Natural killer cell (primary cell): ENCODE data around the gene TBC1D22A. TPM values are rescaled to one million over a fixed set of nuclear protein-coding genes. Genes with fewer than 3 reads are reported as not detected.

Experiments used
- ATAC-seq, 3 donors: fragments of 150-1000 bp in 2 of 3; fragments of 200-7000 bp in 1 of 3; cut with Tn5 transposase; 1 replicate in 1 of 3; 2 replicates in 2 of 3; pipeline ENCODE4 v1.10.0; 2021; ENCODE audit warnings: mild to moderate bottlenecking in 2 of 3, moderate library complexity in 2 of 3
- DNase-seq, 2 donors: peaks; one replicate each; pipeline versions ENCODE4 v3.0.0 to v3.0.0-alpha.2; 2013 to 2021; ENCODE audit warnings: mixed read lengths in 1 of 2
- H3K27ac ChIP-seq: one replicate; pipeline ENCODE4 v1.5.1; 2013; ENCODE audit warnings: mild to moderate bottlenecking, low read length
- H3K27me3 ChIP-seq: one replicate; pipeline ENCODE4 v1.6.1; 2013; ENCODE audit warnings: low read length; ENCODE audit not compliant: control insufficient read depth, insufficient read depth
- H3K36me3 ChIP-seq: one replicate; pipeline ENCODE4 v1.6.1; 2013; ENCODE audit warnings: low read length; ENCODE audit not compliant: control insufficient read depth, insufficient read depth
- H3K4me1 ChIP-seq: one replicate; pipeline ENCODE4 v1.6.1; 2013; ENCODE audit warnings: low read length; ENCODE audit not compliant: control insufficient read depth, insufficient read depth
- H3K4me3 ChIP-seq: one replicate; pipeline ENCODE4 v1.5.1; 2013; ENCODE audit warnings: low read length
- H3K9me3 ChIP-seq: one replicate; pipeline ENCODE4 v1.6.1; 2013; ENCODE audit warnings: low read length; ENCODE audit not compliant: control insufficient read depth, insufficient read depth
- H3K27ac Mint-ChIP-seq, 2 donors: one replicate each; pipeline ENCODE4 v1.8.0; 2022; ENCODE audit warnings: mild to moderate bottlenecking in 2 of 2, mixed read lengths in 2 of 2, moderate library complexity in 1 of 2
- H3K27me3 Mint-ChIP-seq, 2 donors: one replicate each; pipeline ENCODE4 v1.8.0; 2022; ENCODE audit warnings: low read depth in 2 of 2, mixed read lengths in 2 of 2
- H3K36me3 Mint-ChIP-seq: one replicate; pipeline ENCODE4 v1.8.0; 2022; ENCODE audit warnings: mixed read lengths
- H3K4me1 Mint-ChIP-seq, 2 donors: one replicate each; pipeline ENCODE4 v1.8.0; 2022; ENCODE audit warnings: mixed read lengths in 2 of 2
- H3K4me3 Mint-ChIP-seq: one replicate; pipeline ENCODE4 v1.8.0; 2022; ENCODE audit warnings: mild to moderate bottlenecking, moderate library complexity, mixed read lengths
- H3K9me3 Mint-ChIP-seq, 2 donors: one replicate each; pipeline ENCODE4 v1.8.0; 2022; ENCODE audit warnings: mixed read lengths in 2 of 2
- CTCF ChIP-seq: fragments of 200-600 bp; IDR thresholded peaks from one replicate; pipeline ENCODE4 v1.8.0; 2022; ENCODE audit warnings: antibody characterized with exemption
- WGBS: methylation state at CpG from one replicate; pipeline ENCODE4 v1.1.7; 2013; ENCODE audit warnings: missing lambda C conversion rate; ENCODE audit not compliant: insufficient coverage; 5-methylcytosine and 5-hydroxymethylcytosine counted together
- intact Hi-C: fragments of 100-400 bp; cut with micrococcal nuclease; formaldehyde crosslinking; loops from one replicate; pipeline ENCODE4 v1.14.2; 2022
- total RNA-seq, 4 donors: library from RNA; stranded (reverse); fragments of 120-200 nt in 1 of 4; gene quantifications; one replicate each; pipeline versions ENCODE4 v1.2.3 to v1.2.4, GENCODE V29; 2013 to 2022

The TBC1D22A gene
- total RNA-seq, 3 donors from 2014 or later (not counting 1 experiment from before 2014, with no cell fraction given), result 47.4 to 53.7 (median 53.2) TPM

GRCh38 chr22:46951350-46951749, 188.9 kb downstream of the TBC1D22A start:
- 99% methylated on average over 12 of the region's 12 CpGs for WGBS
- peaks cover 3% of the 10 kb centered on the region for H3K4me1 ChIP-seq
- peaks cover 6% of the 10 kb centered on the region for H3K36me3 ChIP-seq
- no peaks in the 10 kb centered on the region for H3K27me3 Mint-ChIP-seq
- TF ChIP-seq CTCF, result no peak
- DNase-seq (no peak), ATAC-seq (no peak)
- H3K4me3 ChIP-seq, result no peak overlapping the region
- H3K36me3 Mint-ChIP-seq, result no peaks in the 10 kb centered on the region
- no peak overlapping the region for H3K4me3 Mint-ChIP-seq
- H3K9me3 Mint-ChIP-seq, result no peaks in the 10 kb centered on the region
- H3K9me3 ChIP-seq, result no peaks in the 10 kb centered on the region
- H3K27ac ChIP-seq, result no peak overlapping the region
- intact Hi-C loops, result no loop called here
- H3K27ac Mint-ChIP-seq, result no peak overlapping the region
- peaks cover 40 to 56% of the 10 kb centered on the region in 2 donors for H3K4me1 Mint-ChIP-seq
- no peaks in the 10 kb centered on the region for H3K27me3 ChIP-seq

- H3K9me3 Mint-ChIP-seq, result no peaks in the 10 kb centered on the region
- no peak overlapping the region for H3K4me3 ChIP-seq
- H3K27ac Mint-ChIP-seq, result peak overlapping the region in 1 of 2 donors; percentile 16
- DNase-seq, result no peak
- WGBS, result 91% methylated on average over 7 of the region's 7 CpGs
- H3K9me3 ChIP-seq, result no peaks in the 10 kb centered on the region
- H3K4me1 Mint-ChIP-seq, result peaks cover 47 to 61% of the 10 kb centered on the region in 2 donors
- H3K4me3 Mint-ChIP-seq, result no peak overlapping the region
- no peaks in the 10 kb centered on the region for H3K27me3 ChIP-seq
- peaks cover 10% of the 10 kb centered on the region for H3K4me1 ChIP-seq
- H3K36me3 ChIP-seq, result peaks cover 6% of the 10 kb centered on the region
- H3K36me3 Mint-ChIP-seq, result no peaks in the 10 kb centered on the region
- ATAC-seq, result no peak
- intact Hi-C loops, result no loop called here
- no peak for TF ChIP-seq CTCF
- no peaks in the 10 kb centered on the region for H3K27me3 Mint-ChIP-seq
- no peak overlapping the region for H3K27ac ChIP-seq
Observed at GRCh38 chr22:46951973-46952372, 189.5 kb downstream of the TBC1D22A start.

- no peak overlapping the region for H3K4me3 ChIP-seq
- H3K36me3 ChIP-seq, result peaks cover 4% of the 10 kb centered on the region
- H3K36me3 Mint-ChIP-seq, result no peaks in the 10 kb centered on the region
- peaks cover 35 to 60% of the 10 kb centered on the region in 2 donors for H3K4me1 Mint-ChIP-seq
- DNase-seq, result no peak
- intact Hi-C loops, result no loop called here
- no peak overlapping the region for H3K27ac ChIP-seq
- ATAC-seq, result no peak
- H3K27ac Mint-ChIP-seq, result no peak overlapping the region
- H3K9me3 ChIP-seq, result no peaks in the 10 kb centered on the region
- whole genome bisulfite sequencing, result 98% methylated on average over 18 of the region's 18 CpGs
- TF ChIP-seq CTCF, result no peak
- no peaks in the 10 kb centered on the region for H3K9me3 Mint-ChIP-seq
- H3K27me3 Mint-ChIP-seq, result no peaks in the 10 kb centered on the region
- no peaks in the 10 kb centered on the region for H3K27me3 ChIP-seq
- H3K4me1 ChIP-seq, result peaks cover 10% of the 10 kb centered on the region
- no peak overlapping the region for H3K4me3 Mint-ChIP-seq
Observed at GRCh38 chr22:46953968-46954765, 191.7 kb downstream of the TBC1D22A start.
